Brain microvascular endothelial cell (primary cell): ENCODE results near the gene PPP4R3C.
"Not testable (repeated sequence)": the region's sequence is repeated elsewhere in the genome, so short reads cannot be mapped to it uniquely, and the experiment has no call there.

Experiments used
- DNase-seq: peaks from one replicate; pipeline ENCODE4 v3.0.0-alpha.2; 2020
- H3K27ac ChIP-seq: fragments of 250-450 bp; sonication (Bioruptor Pico); 2 replicates; pipeline ENCODE4 v1.5.1; 2020; ENCODE audit warnings: mild to moderate bottlenecking, moderate library complexity
- H3K27me3 ChIP-seq: fragments of 250-450 bp; sonication (Bioruptor Pico); replicated peaks from 2 replicates; pipeline ENCODE4 v1.5.1; 2020; ENCODE audit warnings: mild to moderate bottlenecking
- H3K36me3 ChIP-seq: fragments of 250-450 bp; sonication (Bioruptor Pico); replicated peaks from 2 replicates; pipeline ENCODE4 v1.5.1; 2020; ENCODE audit warnings: mild to moderate bottlenecking
- H3K4me3 ChIP-seq: 2 replicates; pipeline ENCODE4 v1.5.1; 2011; ENCODE audit warnings: low read depth, mild to moderate bottlenecking, control low read depth, low read length, moderate library complexity
- in situ Hi-C: cut with HindIII; loops from 2 replicates; pipeline ENCODE4 v1.10.0; 2017; ENCODE audit warnings: low sequenced_read_pairs, low pct_ligation_motif_present
- TF ChIP-seq, protein P1 (sequence below): IDR thresholded peaks from 2 replicates; pipeline ENCODE4 v1.5.1; 2011; ENCODE audit warnings: low read depth, mild to moderate bottlenecking, moderate library complexity, low read length, control low read depth, inconsistent platforms; ENCODE audit errors: missing control alignments

Gene PPP4R3C

DNA sequence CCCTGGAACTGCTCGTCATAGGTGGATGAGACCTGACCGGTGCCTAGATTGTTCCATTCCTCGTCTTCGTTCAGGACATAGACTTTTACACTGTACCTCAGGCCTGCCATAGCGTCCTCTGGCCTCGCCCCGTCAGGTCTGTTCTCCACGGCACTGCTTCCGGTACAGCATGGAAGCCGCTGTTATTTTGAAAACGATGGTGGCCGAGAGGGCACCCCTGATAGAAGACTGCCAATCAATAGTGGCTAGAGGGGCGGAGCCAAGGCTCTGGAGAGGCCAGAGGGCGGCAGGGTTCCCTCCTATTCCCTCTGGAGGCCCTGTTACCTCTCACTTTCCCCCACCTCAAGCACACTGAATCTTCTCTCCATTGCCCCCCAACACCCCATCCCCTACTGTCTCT lies at the start of gene PPP4R3C:
Gene PPP4R3C (minus strand): TSS at position 155 of the 400 bp plus-strand sequence. CDS start 45 bp downstream, at position 110.
- TF ChIP-seq, protein P1, sequence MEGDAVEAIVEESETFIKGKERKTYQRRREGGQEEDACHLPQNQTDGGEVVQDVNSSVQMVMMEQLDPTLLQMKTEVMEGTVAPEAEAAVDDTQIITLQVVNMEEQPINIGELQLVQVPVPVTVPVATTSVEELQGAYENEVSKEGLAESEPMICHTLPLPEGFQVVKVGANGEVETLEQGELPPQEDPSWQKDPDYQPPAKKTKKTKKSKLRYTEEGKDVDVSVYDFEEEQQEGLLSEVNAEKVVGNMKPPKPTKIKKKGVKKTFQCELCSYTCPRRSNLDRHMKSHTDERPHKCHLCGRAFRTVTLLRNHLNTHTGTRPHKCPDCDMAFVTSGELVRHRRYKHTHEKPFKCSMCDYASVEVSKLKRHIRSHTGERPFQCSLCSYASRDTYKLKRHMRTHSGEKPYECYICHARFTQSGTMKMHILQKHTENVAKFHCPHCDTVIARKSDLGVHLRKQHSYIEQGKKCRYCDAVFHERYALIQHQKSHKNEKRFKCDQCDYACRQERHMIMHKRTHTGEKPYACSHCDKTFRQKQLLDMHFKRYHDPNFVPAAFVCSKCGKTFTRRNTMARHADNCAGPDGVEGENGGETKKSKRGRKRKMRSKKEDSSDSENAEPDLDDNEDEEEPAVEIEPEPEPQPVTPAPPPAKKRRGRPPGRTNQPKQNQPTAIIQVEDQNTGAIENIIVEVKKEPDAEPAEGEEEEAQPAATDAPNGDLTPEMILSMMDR = no peak
- H3K27me3 ChIP-seq = no peaks in the 10 kb centered on the region
- H3K4me3 ChIP-seq = no peak within 1 kb of the TSS
- DNase-seq = no peak
- H3K36me3 ChIP-seq = no peaks in the 10 kb centered on the region
- H3K27ac ChIP-seq = no peak within 1 kb of the TSS
- in situ Hi-C loops = no loop called here

- no peak overlapping the region for H3K27ac ChIP-seq
- in situ Hi-C loops = no loop called here
These were observed 28.3 kb upstream of the PPP4R3C start for GRCh38 chrX:27491397-27491796.

DNA sequence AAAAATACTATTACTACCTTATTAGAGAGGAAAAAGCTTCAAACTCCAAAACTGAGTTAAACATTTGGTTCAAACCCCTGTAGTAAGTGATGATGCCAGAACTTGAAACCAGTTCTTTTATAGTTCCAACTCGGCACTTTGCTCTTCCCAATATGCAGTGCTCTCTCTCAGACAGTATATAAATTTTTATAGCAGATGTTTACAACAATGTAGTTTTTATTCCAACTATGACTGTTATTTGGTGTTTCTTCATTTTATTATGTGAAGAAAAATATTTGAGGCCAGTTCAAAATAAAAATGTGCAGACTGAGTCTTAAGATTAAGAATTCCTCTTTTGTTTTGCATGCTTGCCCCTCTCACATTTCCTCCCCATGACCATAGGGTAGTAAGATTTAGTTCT lies 2.9 kb upstream of the PPP4R3C start:
- Histone ChIP-seq H3K27ac (no peak overlapping the region), H3K36me3 (no peaks in the 10 kb centered on the region), H3K27me3 (no peaks in the 10 kb centered on the region), H3K4me3 (no peak overlapping the region)
- in situ Hi-C loops = no loop called here
- no peak for DNase-seq
- TF ChIP-seq, protein P1 = no peak

More at GRCh38 chrX:27491397-27491796, 28.3 kb upstream of the PPP4R3C start:
- Histone ChIP-seq H3K27me3 (no peaks in the 10 kb centered on the region), H3K4me3 (no peak overlapping the region), H3K36me3 (no peaks in the 10 kb centered on the region)
- TF ChIP-seq, protein P1 = no peak
- no peak for DNase-seq

DNA sequence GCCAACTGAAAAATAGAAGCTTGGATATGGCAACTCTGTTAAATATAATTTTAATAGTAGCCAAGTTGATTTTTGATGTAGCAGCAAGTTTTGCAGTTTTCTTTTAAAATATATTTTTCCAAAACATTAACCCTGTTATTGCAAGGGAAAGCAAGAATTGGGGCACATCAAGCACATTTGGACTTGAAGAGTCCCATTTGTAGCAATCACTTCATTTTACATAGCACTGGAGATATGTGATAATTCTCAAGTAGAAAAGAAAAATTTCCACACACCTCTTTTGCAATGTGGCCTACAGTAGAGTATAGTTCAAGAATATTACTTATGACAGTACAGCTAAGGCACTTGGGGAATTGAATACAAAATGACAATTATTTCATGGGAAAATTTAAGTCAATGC lies 1.9 kb upstream of the PPP4R3C start:
- Histone ChIP-seq H3K27me3 (no peaks in the 10 kb centered on the region), H3K4me3 (no peak overlapping the region), H3K27ac (no peak overlapping the region), H3K36me3 (no peaks in the 10 kb centered on the region)
- TF ChIP-seq, protein P1 = no peak
- in situ Hi-C loops = no loop called here
- no peak for DNase-seq

DNA sequence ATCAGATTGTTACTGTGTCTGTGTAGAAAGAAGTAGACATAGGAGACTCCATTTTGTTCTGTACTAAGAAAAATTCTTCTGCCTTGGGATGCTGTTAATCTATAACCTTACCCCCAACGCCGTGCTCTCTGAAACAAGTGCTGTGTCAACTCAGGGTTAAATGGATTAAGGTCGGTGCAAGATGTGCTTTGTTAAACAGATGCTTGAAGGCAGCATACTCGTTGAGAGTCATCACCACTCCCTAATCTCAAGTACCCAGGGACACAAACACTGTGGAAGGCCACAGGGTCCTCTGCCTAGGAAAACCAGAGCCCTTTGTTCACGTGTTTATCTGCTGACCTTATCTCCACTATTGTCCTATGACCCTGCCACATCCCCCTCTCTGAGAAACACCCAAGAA lies 4.0 kb downstream of the PPP4R3C start:
- H3K27ac ChIP-seq, in situ Hi-C loops: not testable (repeated sequence)

GRCh38 chrX:27458544-27458943 lies 4.6 kb downstream of the PPP4R3C start:
- H3K36me3 ChIP-seq, H3K4me3 ChIP-seq, H3K27me3 ChIP-seq, in situ Hi-C loops, DNase-seq, H3K27ac ChIP-seq: not testable (repeated sequence)

More for the DNA sequence above, 4.0 kb downstream of the PPP4R3C start:
- not testable (repeated sequence) for H3K36me3 ChIP-seq, H3K27me3 ChIP-seq, H3K4me3 ChIP-seq, DNase-seq

- TF ChIP-seq, protein P1 = no peak
- in situ Hi-C loops = no loop called here
- Histone ChIP-seq H3K36me3 (no peaks in the 10 kb centered on the region), H3K27me3 (no peaks in the 10 kb centered on the region), H3K4me3 (no peak overlapping the region), H3K27ac (no peak overlapping the region)
- DNase-seq = no peak
These were observed 11.8 kb downstream of the PPP4R3C start for GRCh38 chrX:27451324-27451723.
